Aorta (tissue), 5 donors: ENCODE measurements around the gene FAM107B. TPM values are rescaled to one million over a fixed set of nuclear protein-coding genes. Genes with fewer than 3 reads are reported as not detected.
"Not testable (repeated sequence)": the region's sequence is repeated elsewhere in the genome, so short reads cannot be mapped to it uniquely, and the experiment has no call there.

ENCODE experiments used
- ATAC-seq: fragments of 200-7000 bp; cut with Tn5 transposase; one replicate; pipeline ENCODE4 v1.9.1; 2022; ENCODE audit warnings: moderate library complexity; ENCODE audit not compliant: low FRiP score
- DNase-seq, 2 donors: peaks; one replicate each; pipeline ENCODE4 v3.0.0-alpha.2; 2020
- H3K27ac ChIP-seq, 2 donors: one replicate each; pipeline ENCODE4 v1.5.1; 2013; ENCODE audit warnings: low read length in 2 of 2, mild to moderate bottlenecking in 2 of 2, moderate library complexity in 2 of 2, control low read depth in 1 of 2, inconsistent platforms in 1 of 2, low read depth in 1 of 2
- H3K27me3 ChIP-seq, 2 donors: one replicate each; pipeline ENCODE4 v1.6.1; 2013; ENCODE audit warnings: control low read depth in 1 of 2, low read length in 1 of 2, mild to moderate bottlenecking in 1 of 2, moderate library complexity in 1 of 2; ENCODE audit not compliant: insufficient read depth in 2 of 2, control insufficient read depth in 1 of 2
- H3K36me3 ChIP-seq, 2 donors: one replicate each; pipeline ENCODE4 v1.6.1; 2013; ENCODE audit warnings: control low read depth in 1 of 2, low read length in 1 of 2, mild to moderate bottlenecking in 1 of 2; ENCODE audit not compliant: insufficient read depth in 2 of 2, control insufficient read depth in 1 of 2
- H3K4me1 ChIP-seq, 2 donors: one replicate each; pipeline ENCODE4 v1.6.1; 2013; ENCODE audit warnings: low read length in 2 of 2, control low read depth in 1 of 2, mild to moderate bottlenecking in 1 of 2, moderate library complexity in 1 of 2; ENCODE audit not compliant: insufficient read depth in 2 of 2, control insufficient read depth in 1 of 2
- H3K4me3 ChIP-seq, 2 donors: one replicate each; pipeline ENCODE4 v1.5.1; 2013; ENCODE audit warnings: low read length in 2 of 2, control low read depth in 1 of 2, mild to moderate bottlenecking in 1 of 2
- H3K9me3 ChIP-seq: one replicate; pipeline ENCODE4 v1.6.1; 2013; ENCODE audit warnings: mild to moderate bottlenecking, low read length; ENCODE audit not compliant: control insufficient read depth
- WGBS, 2 donors: extraction: QIAGEN DNeasy Blood & Tissue Kit; methylation state at CpG; one replicate each; pipeline ENCODE4 v1.1.7; 2013; 5-methylcytosine and 5-hydroxymethylcytosine counted together
- intact Hi-C, 2 donors: fragments of 100-400 bp; cut with DNase I; formaldehyde crosslinking; loops; one replicate each; pipeline versions ENCODE4 v1.14.2 to v1.15.0; 2022
- long read RNA-seq, 2 donors: library from polyadenylated mRNA; unstranded; transcript quantifications; one replicate each; pipeline ENCODE4 v2.0.0, GENCODE V29; 2020 to 2021
- polyA plus RNA-seq, 2 donors: library from polyadenylated mRNA; stranded (reverse); fragments of 200-250 nt; gene quantifications; one replicate each; pipeline ENCODE4 v1.2.3, GENCODE V29; 2013
- total RNA-seq, 2 donors: library from RNA; stranded (reverse); fragmentation: NEBNext Ultra II Directional; extraction: Animal tissue kit (Norgen Biotek cat#: 25700); gene quantifications; one replicate each; pipeline ENCODE4 v1.2.1, GENCODE V29; 2021
- donor health status: healthy with polysubstance abuse.
- donor health status: Bipolar disorder and iron deficiency.
- donor health status: DM: no; HTN: no; CAD: no.
- donor health status: DM: no; HTN: no; CAD: no.
- donor health status: DM: yes; HTN: yes; CAD: no.

FAM107B gene
- 10 to 100 TPM; 31.4 to 34.8 TPM for total RNA-seq
- 10 to 100 TPM; 16.6 to 58.5 TPM for polyA plus RNA-seq
- long read RNA-seq, donor 1, partial matches to known transcripts = 1 of 19 reads
- long read RNA-seq, donor 1, other reads (novel, unspliced or antisense) = 10 of 19 reads
- long read RNA-seq, donor 2, transcript FAM107B-211 (4 exons, 2,633 nt) = major isoform, 9 of 22 reads
- long read RNA-seq, donor 2, partial matches to known transcripts = 1 of 22 reads
- long read RNA-seq, donor 2, other reads (novel, unspliced or antisense) = 8 of 22 reads

DNA sequence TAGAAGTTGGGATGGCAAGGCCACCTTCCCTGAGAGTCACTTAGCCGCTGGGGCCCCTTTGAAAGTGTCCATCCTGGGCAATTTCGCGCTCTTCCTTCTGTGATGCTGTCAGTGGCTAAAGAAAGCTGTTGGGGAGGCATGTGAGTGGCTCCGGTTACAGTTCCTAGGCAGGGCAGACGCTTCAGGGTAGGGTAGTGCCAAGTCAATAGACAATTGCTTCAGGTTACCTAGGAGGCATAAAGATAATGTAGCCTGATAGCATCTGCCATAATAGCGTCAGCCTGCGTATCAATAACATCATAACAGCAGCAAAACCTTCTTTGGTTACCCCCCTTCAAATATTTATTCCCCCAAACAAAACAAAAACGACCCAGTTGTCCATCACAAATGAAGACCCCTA is at the start of gene FAM107B:
Gene FAM107B, minus strand, starts transcription at position 101 of the 400 bp plus-strand sequence. CDS start 234 bp downstream, outside the sequence.
- H3K9me3 ChIP-seq = no peaks in the 10 kb centered on the region
- H3K4me1 ChIP-seq = no peaks in the 10 kb centered on the region
- H3K27me3 ChIP-seq = no peaks in the 10 kb centered on the region
- H3K4me3 ChIP-seq = no peak within 1 kb of the TSS
- ATAC-seq = no peak
- no peaks in the 10 kb centered on the region for H3K36me3 ChIP-seq
- intact Hi-C loops = no loop called here
- DNase-seq = no peak
- H3K27ac ChIP-seq = no peak within 1 kb of the TSS
- WGBS, 2 donors = 93 to 95% methylated on average over 8 of the region's 8 CpGs

GRCh38 chr10:14823966-14824365 is 49.3 kb upstream of the FAM107B start:
- intact Hi-C loops = loop anchor here (2.0 to 10.0 kb wide), 3 partner anchors 89 to 325 kb away; no protein-coding TSS in a partner anchor
- H3K27ac ChIP-seq = no peak overlapping the region
- no peaks in the 10 kb centered on the region for H3K9me3 ChIP-seq
- no peaks in the 10 kb centered on the region for H3K36me3 ChIP-seq
- no peak overlapping the region for H3K4me3 ChIP-seq
- ATAC-seq (no peak), DNase-seq (no peak)
- no peaks in the 10 kb centered on the region for H3K4me1 ChIP-seq
- H3K27me3 ChIP-seq = no peaks in the 10 kb centered on the region
- WGBS, 2 donors = 83 to 88% methylated on average over 3 of the region's 3 CpGs

DNA sequence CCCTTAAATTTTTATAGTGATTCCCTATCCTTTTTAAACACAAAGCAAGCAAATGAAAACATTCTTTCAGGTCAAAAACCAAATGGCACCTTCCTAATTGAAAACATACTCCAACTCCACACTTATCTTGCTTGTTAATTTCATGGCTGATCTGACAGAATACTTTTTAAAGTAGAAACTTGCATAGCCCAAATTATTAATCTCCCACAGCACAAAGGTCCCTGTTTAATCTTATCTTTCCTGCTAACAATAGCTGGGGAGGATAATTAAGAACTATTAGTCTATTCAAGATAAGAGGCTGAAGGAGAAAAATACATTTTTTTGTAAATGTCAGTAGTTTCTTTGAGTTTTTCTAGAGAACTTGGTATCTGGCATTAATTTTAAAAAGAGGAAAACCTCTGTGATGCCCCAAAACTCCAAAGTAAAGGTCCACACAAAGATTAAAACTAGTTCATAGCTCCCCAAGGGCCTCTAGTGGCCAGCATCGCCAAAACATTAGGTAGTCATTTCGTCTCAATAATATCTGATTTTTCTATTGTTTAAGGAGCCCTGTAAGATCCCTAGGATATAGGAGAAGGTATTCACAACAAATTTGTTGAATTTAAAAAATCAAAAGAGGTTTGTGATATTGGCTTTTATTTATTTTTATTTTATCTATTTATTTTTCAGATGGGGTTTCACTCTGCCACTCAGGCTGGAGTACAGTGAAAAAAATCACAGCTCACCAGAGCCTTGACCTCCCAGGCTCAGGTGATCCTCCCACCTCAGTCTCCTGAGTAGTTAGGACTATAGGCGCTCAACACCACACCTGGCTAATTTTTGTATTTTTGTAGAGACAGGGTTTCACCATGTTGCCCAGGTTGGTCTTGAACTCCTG is 48.4 kb upstream of the FAM107B start:
- no peak overlapping the region for H3K27ac ChIP-seq
- H3K4me1 ChIP-seq = no peaks in the 10 kb centered on the region
- DNase-seq (no peak), ATAC-seq (no peak)
- intact Hi-C loops = loop anchor here (2.0 to 10.0 kb wide), 2 partner anchors 88 to 286 kb away; no protein-coding TSS in a partner anchor
- no peaks in the 10 kb centered on the region for H3K27me3 ChIP-seq
- no peak overlapping the region for H3K4me3 ChIP-seq
- WGBS, 2 donors = 27 to 31% methylated on average over 3 of the region's 3 CpGs
- no peaks in the 10 kb centered on the region for H3K36me3 ChIP-seq
- no peaks in the 10 kb centered on the region for H3K9me3 ChIP-seq

GRCh38 chr10:14821635-14822375 is 47.1 kb upstream of the FAM107B start:
- Histone ChIP-seq H3K9me3 (no peaks in the 10 kb centered on the region), H3K36me3 (no peaks in the 10 kb centered on the region), H3K4me3 (no peak overlapping the region), H3K27ac (no peak overlapping the region), H3K27me3 (no peaks in the 10 kb centered on the region), H3K4me1 (no peaks in the 10 kb centered on the region)
- ATAC-seq (no peak), DNase-seq (no peak)
- intact Hi-C loops = loop anchor here (2.0 to 10.0 kb wide), 2 partner anchors 87 to 285 kb away; no protein-coding TSS in a partner anchor
- WGBS, 2 donors = 77 to 85% methylated on average over 6 of the region's 6 CpGs

GRCh38 chr10:14820775-14821154 is 46.1 kb upstream of the FAM107B start:
- no peak overlapping the region for H3K4me3 ChIP-seq
- H3K27ac ChIP-seq = no peak overlapping the region
- H3K27me3 ChIP-seq = no peaks in the 10 kb centered on the region
- no peaks in the 10 kb centered on the region for H3K36me3 ChIP-seq
- ATAC-seq = no peak
- H3K9me3 ChIP-seq = no peaks in the 10 kb centered on the region
- 94% methylated on average over 5 of the region's 5 CpGs for WGBS, 2 donors
- H3K4me1 ChIP-seq = no peaks in the 10 kb centered on the region
- intact Hi-C loops = loop anchor here in 1 of 2 donors (10.0 kb wide), 1 partner anchor 86 kb away; no protein-coding TSS in a partner anchor
- DNase-seq = no peak

DNA sequence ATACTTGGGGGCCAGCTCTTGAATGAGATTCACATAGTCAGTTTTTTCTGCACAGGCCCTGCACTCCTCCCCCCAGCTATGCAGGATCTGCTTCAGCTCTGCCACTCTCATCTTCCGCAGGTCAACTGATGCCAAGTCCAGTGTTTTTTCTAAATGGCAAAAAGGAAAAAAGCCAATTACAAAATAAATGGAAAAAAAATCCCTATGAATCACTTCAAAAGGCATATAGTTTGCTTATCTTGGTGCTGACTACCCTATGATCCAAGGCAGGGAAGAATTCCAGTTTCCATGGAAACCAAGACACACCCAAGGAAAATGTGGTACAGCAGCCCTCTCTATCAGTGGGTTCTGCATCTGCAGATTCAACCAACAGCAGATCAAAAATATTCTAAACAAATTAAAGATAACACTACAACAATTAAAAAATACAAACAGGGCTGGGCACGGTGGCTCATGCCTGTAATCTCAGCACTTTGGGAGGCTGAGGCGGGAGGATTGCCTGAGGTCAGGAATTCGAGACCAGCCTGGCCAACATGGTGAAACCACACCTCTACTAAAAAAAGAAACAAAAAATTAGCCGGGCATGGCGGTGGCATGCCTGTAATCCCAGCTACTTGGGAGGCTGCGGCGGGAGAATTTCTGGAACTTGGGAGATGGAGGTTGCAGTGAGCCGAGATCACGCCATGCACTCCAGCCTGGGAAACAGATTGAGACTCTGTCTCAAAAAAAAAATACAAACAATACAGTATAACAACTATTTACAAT is 45.5 kb upstream of the FAM107B start:
- 66 to 68% methylated on average over 10 of the region's 10 CpGs for WGBS, 2 donors
- Histone ChIP-seq H3K27ac (no peak overlapping the region), H3K9me3 (no peaks in the 10 kb centered on the region), H3K4me3 (no peak overlapping the region), H3K4me1 (no peaks in the 10 kb centered on the region), H3K27me3 (no peaks in the 10 kb centered on the region), H3K36me3 (no peaks in the 10 kb centered on the region)
- ATAC-seq (no peak), DNase-seq (peak in 1 of 2 donors; percentile 43)
- intact Hi-C loops = loop anchor here in 1 of 2 donors (10.0 kb wide), 1 partner anchor 85 kb away; no protein-coding TSS in a partner anchor

DNA sequence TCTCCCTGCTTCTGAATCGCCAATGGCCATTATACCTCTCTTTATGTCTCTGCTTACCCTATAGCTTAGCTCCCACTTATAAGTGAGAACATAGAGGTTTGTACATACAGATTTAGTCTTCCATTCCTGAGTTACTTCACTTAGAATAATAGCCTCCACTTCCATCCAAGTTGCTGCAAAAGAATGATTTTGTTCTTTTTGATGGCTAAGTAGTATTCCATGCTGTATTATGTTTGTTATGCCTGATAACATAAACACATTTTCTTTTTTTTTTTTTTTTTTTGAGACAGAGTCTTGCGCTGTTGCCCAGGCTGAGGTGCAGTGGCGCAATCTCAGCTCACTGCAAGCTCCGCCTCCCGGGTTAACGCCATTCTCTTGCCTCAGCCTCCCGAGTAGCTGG is 42.0 kb upstream of the FAM107B start:
- DNase-seq = not testable (repeated sequence)
- 95 to 100% methylated on average over 7 of the region's 7 CpGs for WGBS, 2 donors
- intact Hi-C loops = loop anchor here in 1 of 2 donors (2.0 kb wide), 1 partner anchor 14 kb away; no protein-coding TSS in a partner anchor

GRCh38 chr10:14815681-14816080 is 41.0 kb upstream of the FAM107B start:
- H3K9me3 ChIP-seq = no peaks in the 10 kb centered on the region
- no peak overlapping the region for H3K27ac ChIP-seq
- no peaks in the 10 kb centered on the region for H3K27me3 ChIP-seq
- H3K36me3 ChIP-seq = no peaks in the 10 kb centered on the region
- 92 to 93% methylated on average over 6 of the region's 6 CpGs for WGBS, 2 donors
- ATAC-seq (no peak), DNase-seq (no peak)
- intact Hi-C loops = loop anchor here in 1 of 2 donors (2.0 kb wide), 1 partner anchor 13 kb away; no protein-coding TSS in a partner anchor
- H3K4me3 ChIP-seq = no peak overlapping the region
- H3K4me1 ChIP-seq = no peaks in the 10 kb centered on the region

More for the DNA sequence above, 42.0 kb upstream of the FAM107B start:
- not testable (repeated sequence) for H3K4me3 ChIP-seq, H3K36me3 ChIP-seq, H3K27me3 ChIP-seq, H3K4me1 ChIP-seq, ATAC-seq, H3K9me3 ChIP-seq, H3K27ac ChIP-seq
